AG09319 (cell line): Measurements from ENCODE around the gene PCCA.

ENCODE experiments used
- DNase-seq: peaks from one replicate; pipeline ENCODE4 v3.0.0-alpha.2; 2010; ENCODE audit warnings: low read depth; ENCODE audit errors: extremely low read depth
- TF ChIP-seq, protein P1 (sequence below): IDR thresholded peaks from 2 replicates; pipeline ENCODE4 v1.5.1; 2011; ENCODE audit warnings: low read depth, mild to moderate bottlenecking, inconsistent platforms, low read length, moderate library complexity

Gene PCCA

DNA sequence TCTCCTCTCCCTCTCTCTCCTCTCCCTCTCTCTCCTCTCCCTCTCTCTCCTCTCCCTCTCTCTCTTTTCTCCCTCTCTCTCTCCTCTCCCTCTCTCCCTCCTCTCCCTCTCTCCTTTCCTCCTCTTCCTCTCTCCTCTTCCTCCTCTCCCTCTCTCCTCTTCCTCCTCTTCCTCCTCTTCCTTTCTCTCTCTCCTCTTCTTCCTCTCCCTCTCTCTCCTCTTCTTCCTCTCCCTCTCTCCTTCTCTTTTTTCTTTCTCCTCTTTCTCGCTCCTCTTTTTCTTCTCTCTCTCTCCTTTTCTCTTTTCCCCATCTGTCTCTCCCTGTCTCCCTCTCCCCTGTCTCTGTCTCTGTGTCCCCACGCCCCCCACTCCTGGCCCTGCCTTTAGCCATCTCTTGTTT lies 363.0 kb downstream of the PCCA start:
- TF ChIP-seq, protein P1, sequence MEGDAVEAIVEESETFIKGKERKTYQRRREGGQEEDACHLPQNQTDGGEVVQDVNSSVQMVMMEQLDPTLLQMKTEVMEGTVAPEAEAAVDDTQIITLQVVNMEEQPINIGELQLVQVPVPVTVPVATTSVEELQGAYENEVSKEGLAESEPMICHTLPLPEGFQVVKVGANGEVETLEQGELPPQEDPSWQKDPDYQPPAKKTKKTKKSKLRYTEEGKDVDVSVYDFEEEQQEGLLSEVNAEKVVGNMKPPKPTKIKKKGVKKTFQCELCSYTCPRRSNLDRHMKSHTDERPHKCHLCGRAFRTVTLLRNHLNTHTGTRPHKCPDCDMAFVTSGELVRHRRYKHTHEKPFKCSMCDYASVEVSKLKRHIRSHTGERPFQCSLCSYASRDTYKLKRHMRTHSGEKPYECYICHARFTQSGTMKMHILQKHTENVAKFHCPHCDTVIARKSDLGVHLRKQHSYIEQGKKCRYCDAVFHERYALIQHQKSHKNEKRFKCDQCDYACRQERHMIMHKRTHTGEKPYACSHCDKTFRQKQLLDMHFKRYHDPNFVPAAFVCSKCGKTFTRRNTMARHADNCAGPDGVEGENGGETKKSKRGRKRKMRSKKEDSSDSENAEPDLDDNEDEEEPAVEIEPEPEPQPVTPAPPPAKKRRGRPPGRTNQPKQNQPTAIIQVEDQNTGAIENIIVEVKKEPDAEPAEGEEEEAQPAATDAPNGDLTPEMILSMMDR = no peak

GRCh38 chr13:100454876-100455275 lies 366.0 kb downstream of the PCCA start:
- TF ChIP-seq, protein P1 = no peak
- DNase-seq = no peak

More for the DNA sequence above, 363.0 kb downstream of the PCCA start:
- DNase-seq = no peak

- DNase-seq = no peak
- TF ChIP-seq, protein P1 = no peak
Observed at GRCh38 chr13:100458673-100459072, 369.8 kb downstream of the PCCA start.

- TF ChIP-seq, protein P1 = no peak
- no peak for DNase-seq
Observed at GRCh38 chr13:100459747-100460146, 370.9 kb downstream of the PCCA start.

DNA sequence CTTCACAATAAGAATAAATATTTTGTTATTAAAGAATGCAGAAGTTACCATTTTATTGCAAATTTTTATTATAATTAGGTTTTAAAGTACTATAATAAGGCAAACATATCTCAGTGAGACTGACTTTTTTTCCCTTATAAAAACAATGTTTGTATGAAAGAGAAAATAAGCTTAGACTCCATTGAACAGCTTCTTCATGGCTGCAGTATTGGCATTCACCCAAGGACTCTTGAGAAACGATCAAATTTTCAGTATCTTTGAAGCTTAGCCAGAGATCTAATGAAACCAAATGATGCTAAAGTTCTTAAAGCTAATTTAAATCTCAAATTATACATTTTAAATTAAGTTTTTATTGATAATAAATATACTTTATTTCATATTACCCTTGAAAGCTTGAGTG lies 371.4 kb downstream of the PCCA start:
- TF ChIP-seq, protein P1 = no peak
- DNase-seq = no peak

DNA sequence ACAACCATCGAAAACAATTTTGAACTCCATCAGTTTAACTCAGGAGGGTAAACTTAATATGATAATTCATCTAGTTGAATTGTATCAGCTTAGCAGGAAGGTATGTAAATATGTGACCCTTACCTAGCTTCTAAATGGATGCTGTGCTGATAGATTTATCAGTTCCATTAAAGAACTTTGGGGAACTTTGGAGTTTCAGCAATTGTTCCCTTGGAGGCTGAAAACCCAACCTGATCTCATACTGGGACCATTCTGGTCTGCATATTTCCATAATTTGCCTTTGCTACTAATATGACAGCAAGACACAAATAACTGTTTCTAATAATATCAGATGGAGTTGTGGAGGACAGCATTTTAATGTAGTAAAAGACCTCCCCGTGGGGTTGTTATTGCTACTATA lies 371.9 kb downstream of the PCCA start:
- TF ChIP-seq, protein P1 = no peak
- no peak for DNase-seq

DNA sequence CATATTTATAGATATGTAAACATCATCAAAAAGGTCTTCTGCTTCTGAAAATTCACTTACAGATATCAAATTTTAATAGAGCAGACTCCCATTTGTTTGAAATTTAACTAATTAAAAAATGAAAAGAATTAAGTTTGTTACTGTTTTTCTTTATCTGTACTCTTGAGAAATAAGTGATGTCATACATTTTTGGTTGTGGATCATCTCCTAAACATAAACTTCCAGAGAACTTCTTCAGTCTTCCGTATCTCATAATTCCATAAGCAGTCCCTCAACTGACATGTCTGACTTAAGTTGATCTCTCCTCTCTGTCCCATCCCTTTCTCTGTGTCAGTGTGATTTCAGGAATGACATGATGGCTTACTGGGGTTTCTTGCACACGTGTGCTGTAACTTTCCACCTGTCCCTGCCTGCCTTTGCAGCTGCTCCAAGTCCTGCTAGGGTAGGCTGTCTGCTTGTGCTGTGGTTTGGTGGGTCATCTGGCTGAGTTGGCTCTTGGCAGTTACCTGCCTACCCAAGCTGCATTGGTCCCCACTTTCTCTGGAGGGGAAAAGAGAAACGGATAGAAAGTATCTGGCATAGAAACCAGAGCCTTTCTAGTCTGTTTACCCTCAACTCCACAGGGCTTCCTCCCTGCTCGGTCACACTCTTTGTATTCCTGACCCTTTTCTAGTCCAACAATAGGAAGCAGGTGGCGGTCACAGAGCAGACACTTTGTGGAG lies 372.6 kb downstream of the PCCA start:
- TF ChIP-seq, protein P1 = no peak

More for the DNA sequence above, 372.6 kb downstream of the PCCA start:
- DNase-seq = peak; percentile 10
